Adrenal gland (tissue), 5 donors: ENCODE data around the gene TSPAN3.

ENCODE experiments used
- POLR2A ChIP-seq, 2 donors: fragments of 450-650 bp; IDR thresholded peaks; one replicate each; pipeline ENCODE4 v1.6.1; 2017; ENCODE audit warnings: antibody characterized with exemption in 2 of 2, mild to moderate bottlenecking in 2 of 2, moderate library complexity in 1 of 2
- TF ChIP-seq, protein P1 (sequence below), 6 experiments: fragments of 450-650 bp in 4 of 6; fragments of 200-600 bp in 2 of 6; sonication (generic) in 1 of 6; IDR thresholded peaks; 1 replicate in 5 of 6; 2 replicates in 1 of 6; pipeline versions ENCODE4 v1.5.1 to v1.8.0; 2016 to 2021; ENCODE audit warnings: antibody characterized with exemption in 6 of 6, mild to moderate bottlenecking in 2 of 6, moderate library complexity in 1 of 6
- donor health status: DM: no; HTN: no; CAD: no.

DNA sequence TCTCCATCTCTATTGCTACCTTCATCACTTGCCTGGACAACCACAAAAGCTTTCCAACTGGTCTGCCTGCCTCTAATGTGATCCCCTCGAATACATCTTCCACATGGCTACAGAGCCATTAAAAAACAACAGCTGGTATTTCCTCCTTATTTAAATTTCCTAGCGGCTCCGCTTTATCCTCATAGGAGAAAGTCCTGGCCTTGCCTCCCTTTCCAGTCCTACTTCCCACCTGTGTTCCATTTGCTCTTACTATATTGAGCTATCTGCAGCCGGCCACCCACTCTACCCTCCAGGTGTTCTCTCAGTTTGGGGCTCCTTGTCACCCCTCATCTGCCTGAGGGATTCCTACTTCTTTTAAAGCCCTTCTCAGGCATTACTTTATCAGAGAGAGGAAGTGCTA, 49.7 kb upstream of the TSPAN3 start:
- no peak for TF ChIP-seq POLR2A (IDR thresholded peaks at IDR 0.05)
- TF ChIP-seq, protein P1, sequence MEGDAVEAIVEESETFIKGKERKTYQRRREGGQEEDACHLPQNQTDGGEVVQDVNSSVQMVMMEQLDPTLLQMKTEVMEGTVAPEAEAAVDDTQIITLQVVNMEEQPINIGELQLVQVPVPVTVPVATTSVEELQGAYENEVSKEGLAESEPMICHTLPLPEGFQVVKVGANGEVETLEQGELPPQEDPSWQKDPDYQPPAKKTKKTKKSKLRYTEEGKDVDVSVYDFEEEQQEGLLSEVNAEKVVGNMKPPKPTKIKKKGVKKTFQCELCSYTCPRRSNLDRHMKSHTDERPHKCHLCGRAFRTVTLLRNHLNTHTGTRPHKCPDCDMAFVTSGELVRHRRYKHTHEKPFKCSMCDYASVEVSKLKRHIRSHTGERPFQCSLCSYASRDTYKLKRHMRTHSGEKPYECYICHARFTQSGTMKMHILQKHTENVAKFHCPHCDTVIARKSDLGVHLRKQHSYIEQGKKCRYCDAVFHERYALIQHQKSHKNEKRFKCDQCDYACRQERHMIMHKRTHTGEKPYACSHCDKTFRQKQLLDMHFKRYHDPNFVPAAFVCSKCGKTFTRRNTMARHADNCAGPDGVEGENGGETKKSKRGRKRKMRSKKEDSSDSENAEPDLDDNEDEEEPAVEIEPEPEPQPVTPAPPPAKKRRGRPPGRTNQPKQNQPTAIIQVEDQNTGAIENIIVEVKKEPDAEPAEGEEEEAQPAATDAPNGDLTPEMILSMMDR (IDR thresholded peaks at IDR 0.05), result no peak
